ENCODE measurements around the gene DESI1. TPM values are rescaled to one million over a fixed set of nuclear protein-coding genes. Genes with fewer than 3 reads are reported as not detected.

DESI1 gene
- total RNA-seq, 2 donors from 2014 or later: 62.3 to 65.8 TPM

GRCh38 chr22:41587347-41587723 lies 33.5 kb downstream of the DESI1 start:
- H3K36me3 ChIP-seq: no peaks in the 10 kb centered on the region
- no peaks in the 10 kb centered on the region for H3K9me3 ChIP-seq
- H3K27me3 ChIP-seq: no peaks in the 10 kb centered on the region
- H3K27ac ChIP-seq: no peak overlapping the region
- no peak for DNase-seq (ENCODE audit: low spot score)
- H3K4me1 ChIP-seq: peaks cover 0 to 21% of the 10 kb centered on the region in 2 donors
- H3K4me3 ChIP-seq: no peak overlapping the region
- TF ChIP-seq CTCF (IDR thresholded peaks at IDR 0.05): no peak

GRCh38 chr22:41585898-41586297 lies 34.9 kb downstream of the DESI1 start:
- Histone ChIP-seq H3K27ac (no peak overlapping the region), H3K4me1 (peaks cover 0 to 21% of the 10 kb centered on the region in 2 donors), H3K36me3 (no peaks in the 10 kb centered on the region), H3K9me3 (no peaks in the 10 kb centered on the region), H3K27me3 (no peaks in the 10 kb centered on the region), H3K4me3 (no peak overlapping the region)
- TF ChIP-seq CTCF (IDR thresholded peaks at IDR 0.05): no peak
- DNase-seq (ENCODE audit: low spot score): no peak

- H3K4me1 ChIP-seq: peaks cover 0 to 21% of the 10 kb centered on the region in 2 donors
- no peaks in the 10 kb centered on the region for H3K27me3 ChIP-seq
- H3K4me3 ChIP-seq: no peak overlapping the region
- no peak overlapping the region for H3K27ac ChIP-seq
- no peak for DNase-seq (ENCODE audit: low spot score)
- H3K9me3 ChIP-seq: no peaks in the 10 kb centered on the region
- TF ChIP-seq CTCF (IDR thresholded peaks at IDR 0.05): no peak
- no peaks in the 10 kb centered on the region for H3K36me3 ChIP-seq
These were observed 36.0 kb downstream of the DESI1 start for GRCh38 chr22:41584881-41585280.

GRCh38 chr22:41582694-41583093 lies 38.1 kb downstream of the DESI1 start:
- Histone ChIP-seq H3K27ac (peak overlapping the region in 1 of 2 donors; percentile 49), H3K4me3 (no peak overlapping the region), H3K4me1 (peaks cover 0 to 20% of the 10 kb centered on the region in 2 donors), H3K27me3 (no peaks in the 10 kb centered on the region), H3K9me3 (no peaks in the 10 kb centered on the region), H3K36me3 (no peaks in the 10 kb centered on the region)
- TF ChIP-seq CTCF (IDR thresholded peaks at IDR 0.05): no peak
- no peak for DNase-seq (ENCODE audit: low spot score)

GRCh38 chr22:41579997-41580355 lies 40.9 kb downstream of the DESI1 start:
- no peak for TF ChIP-seq CTCF (IDR thresholded peaks at IDR 0.05)
- no peak overlapping the region for H3K27ac ChIP-seq
- no peak for DNase-seq (ENCODE audit: low spot score)

GRCh38 chr22:41579297-41579996 lies 41.4 kb downstream of the DESI1 start:
- peak overlapping the region in 1 of 2 donors; percentile 81 for H3K27ac ChIP-seq
- H3K4me1 ChIP-seq: peaks cover 0 to 39% of the 10 kb centered on the region in 2 donors
- H3K36me3 ChIP-seq: peaks cover 7% of the 10 kb centered on the region
- H3K9me3 ChIP-seq: no peaks in the 10 kb centered on the region
- no peak for DNase-seq (ENCODE audit: low spot score)
- no peaks in the 10 kb centered on the region for H3K27me3 ChIP-seq
- no peak for TF ChIP-seq CTCF (IDR thresholded peaks at IDR 0.05)
- H3K4me3 ChIP-seq: no peak overlapping the region

More at GRCh38 chr22:41579997-41580355, 40.9 kb downstream of the DESI1 start:
- Histone ChIP-seq H3K27me3 (no peaks in the 10 kb centered on the region), H3K36me3 (peaks cover 7% of the 10 kb centered on the region), H3K9me3 (no peaks in the 10 kb centered on the region), H3K4me1 (peaks cover 0 to 34% of the 10 kb centered on the region in 2 donors), H3K4me3 (no peak overlapping the region)

All from right atrium auricular region (tissue), 2 donors.